GM19438 (cell line): ENCODE measurements around the gene IL16.
"Not testable (repeated sequence)": the region's sequence is repeated elsewhere in the genome, so short reads cannot be mapped to it uniquely, and the experiment has no call there.

Source experiments
- ATAC-seq: cut with Tn5 transposase; IDR thresholded peaks from one replicate; pipeline ENCODE4 v1.9.1; 2021; ENCODE audit warnings: low read depth; ENCODE audit not compliant: unreplicated experiment

The IL16 gene

DNA sequence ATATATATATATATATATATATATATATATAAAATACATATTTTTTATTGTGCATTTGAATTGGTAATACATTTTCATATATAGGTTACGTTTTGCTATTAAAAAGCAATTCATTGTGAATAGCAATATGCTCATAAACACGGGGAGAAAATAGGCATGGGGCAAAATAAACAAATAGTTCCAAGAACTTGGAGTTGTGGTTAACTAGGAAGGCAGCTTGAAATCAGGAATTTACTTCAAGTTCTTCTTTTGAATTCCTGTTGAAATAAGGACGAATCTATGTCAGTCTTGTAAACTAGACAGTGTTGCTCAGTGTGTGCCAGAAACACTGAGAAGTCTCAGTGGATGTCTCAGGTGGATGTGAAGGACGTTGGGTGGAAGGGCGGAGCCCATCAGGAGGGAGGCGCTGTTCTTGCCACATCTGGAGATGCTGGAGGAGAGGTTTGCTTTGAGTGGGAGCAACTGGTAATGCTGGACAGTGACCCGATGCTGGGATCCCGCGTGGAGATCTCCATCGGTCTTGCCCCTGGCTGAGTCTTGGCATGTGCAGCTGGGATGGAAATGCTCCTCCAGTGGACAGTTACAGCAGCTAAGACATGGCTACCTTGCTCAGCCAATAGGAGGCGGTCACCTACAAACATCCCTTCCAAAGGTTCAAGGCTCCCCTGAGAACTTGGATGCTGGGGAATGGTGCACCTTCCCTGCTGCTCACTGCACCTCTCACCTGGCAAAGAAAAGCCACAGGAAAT, 2.5 kb downstream of the IL16 start:
- no peak for ATAC-seq

- ATAC-seq, result no peak
Observed at GRCh38 chr15:81206018-81206417, 9.3 kb downstream of the IL16 start.

DNA sequence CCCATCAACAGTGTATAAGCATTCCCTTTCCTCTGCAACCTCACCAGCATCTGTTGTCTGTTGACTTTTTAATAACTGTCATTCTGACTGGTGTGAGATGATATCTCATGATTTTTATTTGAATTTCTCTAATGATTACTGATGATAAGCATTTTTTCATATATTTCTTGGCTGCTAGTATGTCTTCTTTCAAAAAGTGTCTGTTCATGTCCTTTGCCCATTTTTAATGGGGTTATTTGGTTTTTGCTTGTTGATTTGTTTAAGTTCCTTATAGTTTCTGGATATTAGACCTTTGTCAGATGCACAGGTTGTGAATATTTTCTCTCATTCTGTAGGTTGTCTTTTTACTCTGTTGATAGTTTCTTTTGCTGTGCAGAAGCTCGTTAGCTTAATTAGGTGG, 11.3 kb downstream of the IL16 start:
- not testable (repeated sequence) for ATAC-seq

DNA sequence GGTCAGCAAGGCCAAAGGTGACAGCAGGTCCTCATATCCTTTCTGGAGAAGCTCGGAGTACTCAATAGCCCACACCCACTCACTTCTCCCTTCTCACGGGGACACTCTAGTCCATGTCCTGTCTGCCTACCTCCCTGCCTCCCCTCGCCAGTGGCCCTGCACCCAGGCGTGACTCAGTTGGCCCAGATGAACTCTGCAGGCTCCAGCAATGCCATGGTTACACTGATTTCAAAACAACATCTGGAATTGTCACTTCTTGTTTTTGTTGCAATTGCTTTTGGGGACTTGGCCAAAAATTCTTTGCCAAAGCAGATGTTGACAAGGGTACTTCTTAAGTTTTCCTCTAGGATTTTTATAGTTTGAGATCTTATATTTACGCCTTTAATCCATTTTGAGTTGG, 13.0 kb downstream of the IL16 start:
- ATAC-seq, result no peak

DNA sequence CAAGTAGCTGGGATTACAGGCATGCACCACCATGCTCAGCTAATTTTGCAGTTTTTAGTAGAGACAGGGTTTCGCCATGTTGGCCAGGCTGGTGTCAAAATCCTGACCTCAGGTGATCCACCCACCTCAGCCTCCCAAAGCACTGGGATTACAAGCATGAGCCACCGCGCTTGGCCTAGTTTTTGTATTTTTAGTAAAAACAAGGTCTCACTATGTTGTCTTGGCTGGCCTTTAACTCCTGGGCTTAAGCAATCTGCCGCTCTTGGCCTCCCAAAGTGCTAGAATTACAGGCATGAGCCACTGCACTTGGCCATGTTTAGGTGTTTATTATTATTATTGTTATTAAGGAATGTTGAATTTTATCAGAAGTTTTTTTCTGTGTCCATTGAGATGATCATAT, 14.7 kb downstream of the IL16 start:
- no peak for ATAC-seq

DNA sequence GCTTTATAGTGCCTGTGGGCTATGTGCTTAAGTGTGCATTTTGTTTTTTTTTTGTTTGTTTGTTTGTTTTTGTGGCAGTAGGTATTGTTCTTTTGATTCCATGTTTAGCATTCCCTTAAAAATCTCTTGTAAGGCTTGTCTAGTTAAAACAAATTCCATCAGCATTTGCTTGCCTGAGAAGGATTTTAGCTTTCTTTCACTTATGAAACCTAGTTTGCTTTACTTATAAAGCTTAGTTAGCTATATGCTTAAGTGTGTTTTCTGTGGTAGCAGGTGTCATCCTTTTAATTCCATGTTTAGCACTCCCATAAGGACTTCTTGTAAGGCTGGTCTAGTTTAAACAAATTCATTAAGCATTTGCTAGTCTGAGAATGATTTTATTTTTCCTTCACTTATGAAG, 17.3 kb downstream of the IL16 start:
- ATAC-seq, result no peak

DNA sequence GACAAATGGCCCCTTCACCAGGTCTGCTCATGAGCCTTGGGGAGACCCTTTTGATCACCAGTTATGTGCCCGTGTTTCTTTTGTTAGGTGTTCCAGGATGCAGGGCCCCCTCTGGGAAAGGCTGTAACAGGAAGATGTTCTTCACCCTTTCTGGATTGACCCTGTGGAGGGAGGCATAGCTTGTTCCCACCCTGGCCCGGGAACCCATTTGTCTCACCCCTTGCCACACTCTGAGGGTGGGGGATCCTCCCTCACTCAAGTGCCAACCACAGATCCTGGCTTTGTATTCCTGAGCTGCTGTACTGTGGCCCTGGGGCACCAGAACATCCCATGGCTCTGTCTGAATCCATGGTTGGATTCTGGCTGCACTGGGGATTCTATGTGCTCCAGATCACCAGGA, 18.9 kb downstream of the IL16 start:
- ATAC-seq, result no peak

DNA sequence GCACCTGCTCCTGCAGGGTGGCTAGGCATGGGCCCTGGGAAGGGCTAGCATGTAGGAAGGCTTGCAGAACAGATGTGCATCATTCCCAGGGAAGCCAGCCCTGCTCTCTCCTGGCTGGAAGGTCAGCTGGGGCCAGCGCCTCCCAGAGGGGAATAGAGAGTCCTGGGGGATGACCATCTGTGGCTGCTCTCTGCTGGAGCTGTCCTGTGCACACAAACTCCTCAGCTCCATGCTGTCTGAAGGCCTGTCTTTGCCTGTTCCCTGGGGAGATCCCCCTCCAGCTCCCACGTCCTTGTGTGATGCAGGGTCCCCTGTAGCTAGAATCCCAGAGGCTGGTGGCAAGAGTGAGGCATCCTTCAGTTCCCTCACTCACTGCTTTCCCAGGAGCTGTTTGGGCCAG, 19.3 kb downstream of the IL16 start:
- ATAC-seq, result no peak

DNA sequence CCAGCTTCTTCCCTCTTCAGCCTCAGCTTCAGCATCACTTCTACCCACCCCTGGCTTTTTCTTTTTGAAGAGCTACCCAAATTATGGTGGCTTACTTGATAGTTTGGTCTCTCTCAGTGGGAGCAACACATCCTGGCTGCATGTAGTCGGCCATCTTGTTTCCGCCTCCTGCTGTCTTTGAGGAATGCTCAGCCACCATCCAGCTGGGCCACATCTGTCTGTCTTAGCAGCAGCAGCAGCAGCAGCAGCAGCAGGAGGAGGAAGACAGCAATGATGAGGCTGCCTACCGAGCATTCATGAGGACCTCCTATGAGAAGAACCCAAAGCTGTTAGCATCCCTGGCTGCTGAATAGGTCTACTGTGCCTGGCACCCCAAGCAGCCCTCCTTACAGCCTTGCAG, 19.7 kb downstream of the IL16 start:
- ATAC-seq, result no peak

GRCh38 chr15:81221449-81221848, 24.8 kb downstream of the IL16 start:
- no peak for ATAC-seq

- no peak for ATAC-seq
Observed at GRCh38 chr15:81222007-81222406, 25.3 kb downstream of the IL16 start.

- ATAC-seq, result no peak
Observed at GRCh38 chr15:81223346-81223971, 26.8 kb downstream of the IL16 start.

DNA sequence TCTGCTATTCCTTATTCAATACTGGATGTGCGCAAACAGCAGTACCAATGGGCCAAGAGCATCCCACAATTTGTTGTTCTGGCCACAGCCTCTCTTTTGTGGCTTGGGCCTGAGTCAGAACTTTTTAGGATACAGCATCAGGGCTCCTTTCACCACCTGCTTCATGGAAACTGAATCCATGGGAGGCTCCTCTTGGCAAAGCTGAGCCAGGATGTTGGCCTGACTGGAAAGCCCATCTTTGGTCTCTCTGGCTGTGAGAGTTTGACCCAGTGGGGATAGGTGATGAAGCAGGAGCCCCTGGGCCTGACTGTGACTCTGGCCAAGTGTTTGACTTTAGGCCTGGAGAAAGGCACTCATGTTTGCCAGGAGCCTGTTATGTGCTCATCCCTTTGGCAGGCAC, 27.6 kb downstream of the IL16 start:
- no peak for ATAC-seq

DNA sequence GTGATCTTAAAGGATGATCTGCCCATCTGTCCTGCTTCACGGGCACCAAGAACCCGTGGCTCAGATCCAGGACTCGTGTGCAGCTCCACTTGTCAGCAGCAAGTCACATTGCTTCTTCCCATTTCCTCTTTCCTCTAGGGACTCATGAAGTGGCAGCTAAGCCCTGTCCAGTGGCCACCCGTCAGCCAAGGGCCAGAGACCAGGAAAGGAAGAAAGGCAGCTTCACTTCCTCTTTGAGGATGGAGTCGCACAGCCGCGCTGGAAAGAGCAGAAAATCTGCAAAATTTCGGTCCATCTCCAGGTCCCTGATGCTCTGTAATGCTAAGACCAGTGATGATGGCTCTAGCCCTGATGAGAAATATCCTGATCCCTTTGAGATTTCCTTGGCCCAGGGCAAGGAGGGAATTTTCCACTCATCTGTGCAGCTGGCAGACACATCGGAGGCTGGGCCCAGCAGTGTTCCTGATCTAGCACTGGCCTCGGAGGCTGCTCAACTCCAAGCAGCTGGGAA, 28.5 kb downstream of the IL16 start:
- no peak for ATAC-seq

GRCh38 chr15:81227716-81228115, 31.0 kb downstream of the IL16 start:
- no peak for ATAC-seq

DNA sequence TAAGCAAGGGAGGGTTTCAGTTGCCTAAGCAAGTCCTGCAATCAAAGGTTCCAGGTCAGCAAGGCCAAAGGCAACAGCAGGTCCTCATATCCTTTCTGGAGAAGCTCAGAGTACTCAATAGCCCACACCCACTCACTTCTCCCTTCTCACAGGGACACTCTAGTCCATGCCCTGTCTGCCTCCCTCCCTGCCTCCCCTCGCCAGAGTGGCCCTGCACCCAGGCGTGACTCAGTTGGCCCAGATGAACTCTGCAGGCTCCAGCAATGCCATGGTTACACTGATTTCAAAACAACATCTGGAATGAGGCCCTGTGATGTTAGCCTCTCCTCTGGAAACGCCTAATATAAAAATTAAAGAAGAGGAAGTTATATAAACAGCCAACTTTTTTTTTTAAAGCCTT, 32.9 kb downstream of the IL16 start:
- ATAC-seq, result no peak

GRCh38 chr15:81235276-81236123, 38.8 kb downstream of the IL16 start:
- ATAC-seq, result no peak

DNA sequence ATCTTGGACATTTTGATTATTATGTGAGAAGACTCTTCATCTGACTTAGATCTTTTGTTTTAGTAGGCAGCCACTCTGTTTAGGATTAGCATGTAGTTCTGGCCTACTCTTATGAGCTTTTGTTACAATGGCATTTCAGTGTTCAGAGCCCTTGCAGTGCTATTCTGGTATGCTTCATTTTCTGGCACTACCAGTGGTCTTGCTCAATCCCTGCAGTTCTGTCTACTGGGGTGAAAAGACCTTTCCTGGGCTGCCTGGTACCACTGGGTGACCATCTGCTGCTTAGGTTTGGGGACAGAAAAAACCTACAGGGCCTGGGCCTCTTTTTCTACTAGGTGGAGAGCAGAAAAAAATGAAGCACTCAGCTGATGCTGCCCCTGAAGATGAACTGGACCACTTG, 42.5 kb downstream of the IL16 start:
- no peak for ATAC-seq

GRCh38 chr15:81242778-81243177, 46.1 kb downstream of the IL16 start:
- ATAC-seq, result no peak

GRCh38 chr15:81244306-81244705, 47.6 kb downstream of the IL16 start:
- ATAC-seq, result no peak

- ATAC-seq, result no peak
Observed at GRCh38 chr15:81253846-81254245, 57.2 kb downstream of the IL16 start.
